HG03460 (cell line): ENCODE measurements around the gene SPATA45.
"Not testable (repeated sequence)": the region's sequence is repeated elsewhere in the genome, so short reads cannot be mapped to it uniquely, and the experiment has no call there.

Experiments
- ATAC-seq: cut with Tn5 transposase; IDR thresholded peaks from one replicate; pipeline ENCODE4 v1.9.1; 2021; ENCODE audit not compliant: unreplicated experiment

SPATA45 gene

GRCh38 chr1:212847549-212847948 is at the start of gene SPATA45:
Gene SPATA45 (minus strand): TSS chr1:212847649. CDS start chr1:212836149, 11,500 bp downstream.
- ATAC-seq, result no peak

GRCh38 chr1:212892108-212892507 is 44.7 kb upstream of the SPATA45 start:
- no peak for ATAC-seq

GRCh38 chr1:212884592-212884991 is 37.1 kb upstream of the SPATA45 start:
- ATAC-seq, result no peak

GRCh38 chr1:212879947-212880690 is 32.7 kb upstream of the SPATA45 start:
- no peak for ATAC-seq

- ATAC-seq, result no peak
These were observed 31.0 kb upstream of the SPATA45 start for GRCh38 chr1:212878418-212878817.

- ATAC-seq, result peak; percentile 75
These were observed 26.1 kb upstream of the SPATA45 start for GRCh38 chr1:212873518-212873917.

GRCh38 chr1:212871976-212872375 is 24.5 kb upstream of the SPATA45 start:
- no peak for ATAC-seq

- ATAC-seq, result no peak
These were observed 19.7 kb upstream of the SPATA45 start for GRCh38 chr1:212867192-212867591.

GRCh38 chr1:212864201-212864600 is 16.8 kb upstream of the SPATA45 start:
- ATAC-seq, result no peak

GRCh38 chr1:212863345-212863744 is 15.9 kb upstream of the SPATA45 start:
- ATAC-seq, result not testable (repeated sequence)

- ATAC-seq, result no peak
These were observed 14.8 kb upstream of the SPATA45 start for GRCh38 chr1:212862111-212862690.

GRCh38 chr1:212860713-212861581 is 13.5 kb upstream of the SPATA45 start:
- ATAC-seq, result no peak

GRCh38 chr1:212858461-212859265 is 11.2 kb upstream of the SPATA45 start:
- ATAC-seq, result peak; percentile 18

GRCh38 chr1:212857992-212858460 is 10.6 kb upstream of the SPATA45 start, which contains the start of gene FLVCR1:
Gene FLVCR1 (plus strand): TSS chr1:212858275. CDS start chr1:212858453, 178 bp downstream.
- peak; percentile 96 for ATAC-seq

- ATAC-seq, result no peak
These were observed 9.3 kb upstream of the SPATA45 start for GRCh38 chr1:212856755-212857154.

- no peak for ATAC-seq
These were observed 6.2 kb upstream of the SPATA45 start for GRCh38 chr1:212853658-212854057.

GRCh38 chr1:212852105-212852688 is 4.7 kb upstream of the SPATA45 start:
- ATAC-seq, result no peak

- not testable (repeated sequence) for ATAC-seq
These were observed 2.9 kb downstream of the SPATA45 start for GRCh38 chr1:212844521-212844920.

GRCh38 chr1:212838145-212838544 is 9.3 kb downstream of the SPATA45 start:
- ATAC-seq, result no peak
